H1 (cell line): ENCODE results near the gene SMIM24. TPM values are rescaled to one million over a fixed set of nuclear protein-coding genes. Genes with fewer than 3 reads are reported as not detected.

Experiments
- CHD1 ChIP-seq: IDR thresholded peaks from 2 replicates; pipeline ENCODE4 v1.6.1; 2012; ENCODE audit warnings: low read depth, low read length, improper control_type of control experiment
- MAFK ChIP-seq: IDR thresholded peaks from 2 replicates; pipeline ENCODE4 v1.6.1; 2012; ENCODE audit warnings: low read depth, mild to moderate bottlenecking, improper control_type of control experiment, low read length
- SP1 ChIP-seq: IDR thresholded peaks from 2 replicates; pipeline ENCODE4 v1.6.1; 2011; ENCODE audit warnings: low read depth, low read length
- polyA plus RNA-seq, 7 experiments: library from polyadenylated mRNA; depleted of rRNA in 3 of 7; stranded (reverse) in 5 of 7; unstranded in 2 of 7; fragments of >200 nt in 5 of 7; fragments of 200-250 nt in 2 of 7; gene quantifications; 1 replicate in 5 of 7; 2 replicates in 1 of 7; 4 replicates in 1 of 7; pipeline versions ENCODE4 v1.2.1 to v1.2.3, GENCODE V29; 2011 to 2013; ENCODE audit warnings: missing spikeins in 2 of 7, mixed read lengths in 2 of 7
- total RNA-seq: library from RNA; stranded (reverse); fragmentation: NEBNext Ultra II Directional; extraction: Animal tissue kit (Norgen Biotek cat#: 25700); gene quantifications from 2 replicates; pipeline ENCODE4 v1.2.1, GENCODE V29; 2021
- TF ChIP-seq, protein P1 (sequence below): fragments of 300-600 bp; sonication (generic); IDR thresholded peaks from 2 replicates; pipeline ENCODE4 v1.7.1; 2012; ENCODE audit warnings: low read length, moderate library complexity, mild to moderate bottlenecking, inconsistent platforms; ENCODE audit not compliant: insufficient replicate concordance

SMIM24 gene
- total and polyA plus RNA-seq, 2 of the 8 experiments (the other 6 are each of a cell fraction or from before 2014, with no cell fraction given), result 3.8 to 4.5 TPM

DNA sequence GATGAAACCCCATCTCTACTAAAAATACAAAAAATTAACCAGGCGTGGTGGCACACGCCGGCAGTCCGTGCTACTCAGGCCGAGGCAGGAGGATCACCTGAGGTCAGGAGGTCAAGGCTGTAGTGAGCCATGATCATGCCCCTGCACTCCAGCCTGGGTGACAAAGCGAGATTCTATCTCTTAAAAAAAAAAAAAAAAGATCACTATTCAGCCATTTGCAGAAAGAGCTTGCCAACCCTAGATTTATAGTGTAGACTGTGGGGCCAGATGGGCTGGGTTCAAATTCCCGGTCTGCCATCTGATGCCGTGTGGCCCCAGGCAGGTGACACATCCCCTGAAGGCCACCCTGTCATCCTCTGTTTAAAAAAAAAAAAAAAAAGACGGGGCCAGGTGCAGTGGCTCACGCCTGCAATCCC is 28.9 kb downstream of the SMIM24 start (continued):
- TF ChIP-seq, protein P1, sequence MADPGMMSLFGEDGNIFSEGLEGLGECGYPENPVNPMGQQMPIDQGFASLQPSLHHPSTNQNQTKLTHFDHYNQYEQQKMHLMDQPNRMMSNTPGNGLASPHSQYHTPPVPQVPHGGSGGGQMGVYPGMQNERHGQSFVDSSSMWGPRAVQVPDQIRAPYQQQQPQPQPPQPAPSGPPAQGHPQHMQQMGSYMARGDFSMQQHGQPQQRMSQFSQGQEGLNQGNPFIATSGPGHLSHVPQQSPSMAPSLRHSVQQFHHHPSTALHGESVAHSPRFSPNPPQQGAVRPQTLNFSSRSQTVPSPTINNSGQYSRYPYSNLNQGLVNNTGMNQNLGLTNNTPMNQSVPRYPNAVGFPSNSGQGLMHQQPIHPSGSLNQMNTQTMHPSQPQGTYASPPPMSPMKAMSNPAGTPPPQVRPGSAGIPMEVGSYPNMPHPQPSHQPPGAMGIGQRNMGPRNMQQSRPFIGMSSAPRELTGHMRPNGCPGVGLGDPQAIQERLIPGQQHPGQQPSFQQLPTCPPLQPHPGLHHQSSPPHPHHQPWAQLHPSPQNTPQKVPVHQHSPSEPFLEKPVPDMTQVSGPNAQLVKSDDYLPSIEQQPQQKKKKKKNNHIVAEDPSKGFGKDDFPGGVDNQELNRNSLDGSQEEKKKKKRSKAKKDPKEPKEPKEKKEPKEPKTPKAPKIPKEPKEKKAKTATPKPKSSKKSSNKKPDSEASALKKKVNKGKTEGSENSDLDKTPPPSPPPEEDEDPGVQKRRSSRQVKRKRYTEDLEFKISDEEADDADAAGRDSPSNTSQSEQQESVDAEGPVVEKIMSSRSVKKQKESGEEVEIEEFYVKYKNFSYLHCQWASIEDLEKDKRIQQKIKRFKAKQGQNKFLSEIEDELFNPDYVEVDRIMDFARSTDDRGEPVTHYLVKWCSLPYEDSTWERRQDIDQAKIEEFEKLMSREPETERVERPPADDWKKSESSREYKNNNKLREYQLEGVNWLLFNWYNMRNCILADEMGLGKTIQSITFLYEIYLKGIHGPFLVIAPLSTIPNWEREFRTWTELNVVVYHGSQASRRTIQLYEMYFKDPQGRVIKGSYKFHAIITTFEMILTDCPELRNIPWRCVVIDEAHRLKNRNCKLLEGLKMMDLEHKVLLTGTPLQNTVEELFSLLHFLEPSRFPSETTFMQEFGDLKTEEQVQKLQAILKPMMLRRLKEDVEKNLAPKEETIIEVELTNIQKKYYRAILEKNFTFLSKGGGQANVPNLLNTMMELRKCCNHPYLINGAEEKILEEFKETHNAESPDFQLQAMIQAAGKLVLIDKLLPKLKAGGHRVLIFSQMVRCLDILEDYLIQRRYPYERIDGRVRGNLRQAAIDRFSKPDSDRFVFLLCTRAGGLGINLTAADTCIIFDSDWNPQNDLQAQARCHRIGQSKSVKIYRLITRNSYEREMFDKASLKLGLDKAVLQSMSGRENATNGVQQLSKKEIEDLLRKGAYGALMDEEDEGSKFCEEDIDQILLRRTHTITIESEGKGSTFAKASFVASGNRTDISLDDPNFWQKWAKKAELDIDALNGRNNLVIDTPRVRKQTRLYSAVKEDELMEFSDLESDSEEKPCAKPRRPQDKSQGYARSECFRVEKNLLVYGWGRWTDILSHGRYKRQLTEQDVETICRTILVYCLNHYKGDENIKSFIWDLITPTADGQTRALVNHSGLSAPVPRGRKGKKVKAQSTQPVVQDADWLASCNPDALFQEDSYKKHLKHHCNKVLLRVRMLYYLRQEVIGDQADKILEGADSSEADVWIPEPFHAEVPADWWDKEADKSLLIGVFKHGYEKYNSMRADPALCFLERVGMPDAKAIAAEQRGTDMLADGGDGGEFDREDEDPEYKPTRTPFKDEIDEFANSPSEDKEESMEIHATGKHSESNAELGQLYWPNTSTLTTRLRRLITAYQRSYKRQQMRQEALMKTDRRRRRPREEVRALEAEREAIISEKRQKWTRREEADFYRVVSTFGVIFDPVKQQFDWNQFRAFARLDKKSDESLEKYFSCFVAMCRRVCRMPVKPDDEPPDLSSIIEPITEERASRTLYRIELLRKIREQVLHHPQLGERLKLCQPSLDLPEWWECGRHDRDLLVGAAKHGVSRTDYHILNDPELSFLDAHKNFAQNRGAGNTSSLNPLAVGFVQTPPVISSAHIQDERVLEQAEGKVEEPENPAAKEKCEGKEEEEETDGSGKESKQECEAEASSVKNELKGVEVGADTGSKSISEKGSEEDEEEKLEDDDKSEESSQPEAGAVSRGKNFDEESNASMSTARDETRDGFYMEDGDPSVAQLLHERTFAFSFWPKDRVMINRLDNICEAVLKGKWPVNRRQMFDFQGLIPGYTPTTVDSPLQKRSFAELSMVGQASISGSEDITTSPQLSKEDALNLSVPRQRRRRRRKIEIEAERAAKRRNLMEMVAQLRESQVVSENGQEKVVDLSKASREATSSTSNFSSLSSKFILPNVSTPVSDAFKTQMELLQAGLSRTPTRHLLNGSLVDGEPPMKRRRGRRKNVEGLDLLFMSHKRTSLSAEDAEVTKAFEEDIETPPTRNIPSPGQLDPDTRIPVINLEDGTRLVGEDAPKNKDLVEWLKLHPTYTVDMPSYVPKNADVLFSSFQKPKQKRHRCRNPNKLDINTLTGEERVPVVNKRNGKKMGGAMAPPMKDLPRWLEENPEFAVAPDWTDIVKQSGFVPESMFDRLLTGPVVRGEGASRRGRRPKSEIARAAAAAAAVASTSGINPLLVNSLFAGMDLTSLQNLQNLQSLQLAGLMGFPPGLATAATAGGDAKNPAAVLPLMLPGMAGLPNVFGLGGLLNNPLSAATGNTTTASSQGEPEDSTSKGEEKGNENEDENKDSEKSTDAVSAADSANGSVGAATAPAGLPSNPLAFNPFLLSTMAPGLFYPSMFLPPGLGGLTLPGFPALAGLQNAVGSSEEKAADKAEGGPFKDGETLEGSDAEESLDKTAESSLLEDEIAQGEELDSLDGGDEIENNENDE, result no peak
- no peak for TF ChIP-seq CHD1
- TF ChIP-seq SP1, result no peak
- no peak for TF ChIP-seq MAFK
